MM.1S (cell line): ENCODE data around the gene DUSP15.

Source experiments
- DNase-seq: peaks from one replicate; pipeline ENCODE4 v3.0.0-alpha.2; 2015
- H2AFZ ChIP-seq: fragments of 300-600 bp; sonication (generic); 2 replicates; pipeline ENCODE4 v1.6.0; 2016; ENCODE audit warnings: antibody characterized with exemption, low read length
- H3F3A ChIP-seq: fragments of 300-600 bp; sonication (generic); 2 replicates; pipeline ENCODE4 v1.6.1; 2016; ENCODE audit warnings: mild to moderate bottlenecking, antibody characterized with exemption, low read length, moderate library complexity, mixed read lengths; ENCODE audit not compliant: insufficient read depth
- H3K27ac ChIP-seq: fragments of 300-600 bp; sonication (generic); 2 replicates; pipeline ENCODE4 v1.5.1; 2016; ENCODE audit warnings: mild to moderate bottlenecking, low read length
- H3K27me3 ChIP-seq: fragments of 300-600 bp; sonication (generic); replicated peaks from 2 replicates; pipeline ENCODE4 v1.6.0; 2016; ENCODE audit warnings: low read length; ENCODE audit not compliant: insufficient read depth
- H3K36me3 ChIP-seq: fragments of 300-600 bp; sonication (generic); replicated peaks from 2 replicates; pipeline ENCODE4 v1.6.1; 2016; ENCODE audit warnings: mild to moderate bottlenecking, low read length, mixed read lengths; ENCODE audit not compliant: insufficient read depth
- H3K4me1 ChIP-seq: fragments of 300-600 bp; sonication (generic); 2 replicates; pipeline ENCODE4 v1.6.1; 2016; ENCODE audit warnings: low read length, mixed read lengths
- H3K4me2 ChIP-seq: fragments of 300-600 bp; sonication (generic); 2 replicates; pipeline ENCODE4 v1.6.0; 2016; ENCODE audit warnings: low read depth, low read length
- H3K4me3 ChIP-seq: fragments of 300-600 bp; sonication (generic); 2 replicates; pipeline ENCODE4 v1.5.1; 2016; ENCODE audit warnings: low read length, mixed read lengths
- H3K79me2 ChIP-seq: fragments of 300-600 bp; sonication (generic); 2 replicates; pipeline ENCODE4 v1.6.1; 2016; ENCODE audit warnings: mixed run types, low read length, mixed read lengths
- H3K9ac ChIP-seq: fragments of 300-600 bp; sonication (generic); 2 replicates; pipeline ENCODE4 v1.6.1; 2016; ENCODE audit warnings: low read length, mixed read lengths
- H3K9me2 ChIP-seq: fragments of 300-600 bp; sonication (generic); replicated peaks from 2 replicates; pipeline ENCODE4 v1.6.1; 2016; ENCODE audit warnings: mild to moderate bottlenecking, low read length, mixed read lengths; ENCODE audit not compliant: insufficient read depth
- H3K9me3 ChIP-seq: fragments of 300-600 bp; sonication (generic); replicated peaks from 2 replicates; pipeline ENCODE4 v1.6.1; 2016; ENCODE audit warnings: mild to moderate bottlenecking, low read length, mixed read lengths; ENCODE audit not compliant: insufficient read depth
- H4K20me1 ChIP-seq: fragments of 300-600 bp; sonication (generic); 2 replicates; pipeline ENCODE4 v1.6.1; 2016; ENCODE audit warnings: mild to moderate bottlenecking, low read length, moderate library complexity, mixed read lengths; ENCODE audit not compliant: insufficient read depth
- CTCF ChIP-seq: fragments of 300-600 bp; sonication (generic); IDR thresholded peaks from 2 replicates; pipeline ENCODE4 v1.5.1; 2016; ENCODE audit warnings: antibody characterized with exemption, low read length, mixed read lengths
- EZH2 ChIP-seq: fragments of 300-600 bp; sonication (generic); optimal IDR thresholded peaks from 2 replicates; pipeline ENCODE3; 2017; ENCODE audit warnings: low read depth, mild to moderate bottlenecking, antibody characterized with exemption, low read length, mixed read lengths
- EZH2phosphoT487 ChIP-seq: fragments of 300-600 bp; sonication (generic); IDR thresholded peaks from 2 replicates; pipeline ENCODE4 v1.6.1; 2018; ENCODE audit warnings: antibody characterized with exemption, low read length

Gene DUSP15

GRCh38 chr20:31908424-31908823 is 38.1 kb upstream of the DUSP15 start:
- no peak overlapping the region for H2AFZ ChIP-seq
- no peak overlapping the region for H3K9ac ChIP-seq
- no peak overlapping the region for H3K4me3 ChIP-seq
- no peaks in the 10 kb centered on the region for H4K20me1 ChIP-seq
- no peak overlapping the region for H3K4me2 ChIP-seq
- H3K4me1 ChIP-seq, result no peaks in the 10 kb centered on the region
- no peaks in the 10 kb centered on the region for H3K79me2 ChIP-seq
- no peaks in the 10 kb centered on the region for H3F3A ChIP-seq
- H3K36me3 ChIP-seq, result no peaks in the 10 kb centered on the region
- H3K27ac ChIP-seq, result no peak overlapping the region
- H3K9me3 ChIP-seq, result no peaks in the 10 kb centered on the region
- no peaks in the 10 kb centered on the region for H3K9me2 ChIP-seq
- no peak for TF ChIP-seq EZH2phosphoT487
- no peak for TF ChIP-seq EZH2
- no peak for TF ChIP-seq CTCF
- peaks cover 6% of the 10 kb centered on the region for H3K27me3 ChIP-seq
- DNase-seq, result no peak

GRCh38 chr20:31908016-31908415 is 37.7 kb upstream of the DUSP15 start:
- Histone ChIP-seq H3K9ac (no peak overlapping the region), H3K4me2 (no peak overlapping the region), H3K36me3 (no peaks in the 10 kb centered on the region), H3K27me3 (peaks cover 6% of the 10 kb centered on the region), H3K9me3 (no peaks in the 10 kb centered on the region), H2AFZ (no peak overlapping the region), H3K4me3 (no peak overlapping the region), H3K27ac (no peak overlapping the region), H3K9me2 (no peaks in the 10 kb centered on the region), H3K4me1 (no peaks in the 10 kb centered on the region), H3F3A (no peaks in the 10 kb centered on the region), H3K79me2 (no peaks in the 10 kb centered on the region), H4K20me1 (no peaks in the 10 kb centered on the region)
- DNase-seq, result no peak
- TF ChIP-seq EZH2, result no peak
- no peak for TF ChIP-seq EZH2phosphoT487
- TF ChIP-seq CTCF, result no peak

- Histone ChIP-seq H3K36me3 (no peaks in the 10 kb centered on the region), H3K9me2 (no peaks in the 10 kb centered on the region), H4K20me1 (no peaks in the 10 kb centered on the region), H3K79me2 (no peaks in the 10 kb centered on the region), H3F3A (no peaks in the 10 kb centered on the region), H3K9me3 (no peaks in the 10 kb centered on the region), H3K27ac (no peak overlapping the region), H3K4me2 (no peak overlapping the region), H3K4me1 (no peaks in the 10 kb centered on the region), H3K27me3 (peaks cover 9% of the 10 kb centered on the region; the same call in 1 of the 2 replicates), H3K9ac (no peak overlapping the region), H2AFZ (no peak overlapping the region), H3K4me3 (no peak overlapping the region)
- DNase-seq, result no peak
- TF ChIP-seq EZH2 (no peak), CTCF (no peak), EZH2phosphoT487 (no peak)
Measured at GRCh38 chr20:31907046-31907445, 36.7 kb upstream of the DUSP15 start.
